B cell (primary cell): ENCODE results near the gene SMAD2.

Experiments used
- CTCF ChIP-seq: fragments of 200-600 bp; IDR thresholded peaks from one replicate; pipeline ENCODE4 v1.8.0; 2022; ENCODE audit warnings: antibody characterized with exemption, mild to moderate bottlenecking
- EZH2 ChIP-seq: IDR thresholded peaks from 2 replicates; pipeline ENCODE4 v1.6.1; 2012; ENCODE audit warnings: borderline replicate concordance, low read depth, mild to moderate bottlenecking, moderate library complexity, low read length; ENCODE audit not compliant: insufficient read depth, poor library complexity, severe bottlenecking

DNA sequence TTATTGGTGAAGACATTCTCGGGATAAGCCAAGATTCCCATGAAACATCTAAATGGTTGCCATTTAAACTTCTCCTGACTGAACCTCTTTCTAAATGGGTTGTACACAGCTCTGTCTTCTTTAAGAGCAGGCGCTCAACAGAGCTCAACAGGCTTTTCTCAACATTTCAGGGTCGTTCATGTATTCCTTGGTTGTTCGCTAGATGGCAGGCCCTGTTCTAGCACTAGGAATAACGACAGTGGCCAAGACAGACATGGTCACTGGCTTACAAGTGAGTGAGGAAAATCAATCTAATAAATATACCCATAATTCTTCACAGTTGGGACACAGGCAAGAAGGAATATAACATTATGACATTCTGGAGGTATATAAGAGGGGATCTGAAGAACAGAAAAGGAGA, 154.5 kb downstream of the SMAD2 start:
- no peak for TF ChIP-seq CTCF
- TF ChIP-seq EZH2, result no peak
